H9 (cell line): Measurements from ENCODE around the gene ITLN1. TPM values are rescaled to one million over a fixed set of nuclear protein-coding genes. Genes with fewer than 3 reads are reported as not detected.
"Not testable (repeated sequence)": the region's sequence is repeated elsewhere in the genome, so short reads cannot be mapped to it uniquely, and the experiment has no call there.

ENCODE experiments used
- DNase-seq: peaks from one replicate; pipeline ENCODE4 v3.0.0-alpha.2; 2017
- H2AFZ ChIP-seq: one replicate; pipeline ENCODE4 v1.6.1; 2013; ENCODE audit warnings: mild to moderate bottlenecking, low read length, control low read depth, moderate library complexity
- H2AK5ac ChIP-seq: 2 replicates; pipeline ENCODE4 v1.6.1; 2013; ENCODE audit warnings: low read length, control low read depth, mixed read lengths; ENCODE audit not compliant: insufficient read length
- H2BK120ac ChIP-seq: one replicate; pipeline ENCODE4 v1.6.1; 2013; ENCODE audit warnings: low read depth, mild to moderate bottlenecking, low read length, control low read depth, inconsistent platforms; ENCODE audit not compliant: poor library complexity, severe bottlenecking
- H2BK12ac ChIP-seq: 2 replicates; pipeline ENCODE4 v1.6.1; 2013; ENCODE audit warnings: low read length, control low read depth, mixed read lengths, low read depth; ENCODE audit not compliant: insufficient read length
- H2BK15ac ChIP-seq: 2 replicates; pipeline ENCODE4 v1.6.1; 2013; ENCODE audit warnings: low read depth, low read length, control low read depth
- H2BK20ac ChIP-seq: one replicate; pipeline ENCODE4 v1.6.1; 2013; ENCODE audit warnings: low read depth, mild to moderate bottlenecking, low read length, control low read depth, inconsistent platforms; ENCODE audit not compliant: poor library complexity, severe bottlenecking
- H2BK5ac ChIP-seq: 2 replicates; pipeline ENCODE4 v1.6.1; 2013; ENCODE audit warnings: low read length, control low read depth, mixed read lengths; ENCODE audit not compliant: insufficient read length
- H3K14ac ChIP-seq: 2 replicates; pipeline ENCODE4 v1.6.1; 2013; ENCODE audit warnings: low read length, control low read depth; ENCODE audit not compliant: insufficient read depth
- H3K18ac ChIP-seq: 2 replicates; pipeline ENCODE4 v1.6.1; 2013; ENCODE audit warnings: low read depth, mild to moderate bottlenecking, mixed read lengths, low read length, control low read depth; ENCODE audit not compliant: insufficient read length
- H3K23ac ChIP-seq: 2 replicates; pipeline ENCODE4 v1.6.1; 2013; ENCODE audit warnings: low read length, control low read depth, mixed read lengths, low read depth; ENCODE audit not compliant: insufficient read length
- H3K23me2 ChIP-seq: 2 replicates; pipeline ENCODE4 v1.6.1; 2013; ENCODE audit warnings: low read depth, mild to moderate bottlenecking, mixed read lengths, low read length, control low read depth; ENCODE audit not compliant: insufficient read length, poor library complexity, severe bottlenecking
- H3K27ac ChIP-seq: 2 replicates; pipeline ENCODE4 v1.5.1; 2013; ENCODE audit warnings: low read length, control low read depth, mixed read lengths, low read depth; ENCODE audit not compliant: insufficient read length
- H3K27me3 ChIP-seq: 2 replicates; pipeline ENCODE4 v1.6.1; 2013; ENCODE audit warnings: low read length, control low read depth, inconsistent platforms; ENCODE audit not compliant: insufficient read depth
- H3K4ac ChIP-seq: 2 replicates; pipeline ENCODE4 v1.6.1; 2013; ENCODE audit warnings: low read depth, mild to moderate bottlenecking, control low read depth, inconsistent platforms, low read length, moderate library complexity
- H3K4me1 ChIP-seq: 2 replicates; pipeline ENCODE4 v1.6.1; 2013; ENCODE audit warnings: low read length, control low read depth, inconsistent platforms; ENCODE audit not compliant: insufficient read depth
- H3K4me2 ChIP-seq: 2 replicates; pipeline ENCODE4 v1.6.1; 2013; ENCODE audit warnings: low read length, control low read depth, mixed read lengths; ENCODE audit not compliant: insufficient read length, insufficient read depth
- H3K56ac ChIP-seq: 2 replicates; pipeline ENCODE4 v1.6.1; 2013; ENCODE audit warnings: low read depth, mild to moderate bottlenecking, mixed read lengths, low read length, control low read depth; ENCODE audit not compliant: insufficient read length
- H3K79me1 ChIP-seq: 2 replicates; pipeline ENCODE4 v1.6.1; 2013; ENCODE audit warnings: low read depth, mild to moderate bottlenecking, moderate library complexity, low read length, control low read depth, inconsistent platforms; ENCODE audit not compliant: insufficient read depth, poor library complexity, severe bottlenecking
- H3K79me2 ChIP-seq: 2 replicates; pipeline ENCODE4 v1.6.1; 2013; ENCODE audit warnings: low read length, control low read depth, inconsistent platforms; ENCODE audit not compliant: insufficient read depth
- H3K9ac ChIP-seq: 2 replicates; pipeline ENCODE4 v1.6.1; 2013; ENCODE audit warnings: low read length, control low read depth, mixed read lengths; ENCODE audit not compliant: insufficient read length; ENCODE audit errors: extremely low read depth
- H3K9me3 ChIP-seq: one replicate; pipeline ENCODE4 v1.6.1; 2013; ENCODE audit warnings: low read depth, low read length, inconsistent platforms; ENCODE audit not compliant: control insufficient read depth
- H3T11ph ChIP-seq: one replicate; pipeline ENCODE4 v1.6.1; 2013; ENCODE audit warnings: mild to moderate bottlenecking, low read length, control low read depth, inconsistent platforms
- H4K20me1 ChIP-seq: one replicate; pipeline ENCODE4 v1.6.1; 2013; ENCODE audit not compliant: control insufficient read depth, insufficient read length, insufficient read depth
- H4K5ac ChIP-seq: 2 replicates; pipeline ENCODE4 v1.6.1; 2013; ENCODE audit warnings: low read depth, mild to moderate bottlenecking, mixed read lengths, low read length, control low read depth; ENCODE audit not compliant: insufficient read length
- H4K8ac ChIP-seq: replicated peaks from 2 replicates; pipeline ENCODE4 v1.6.1; 2013; ENCODE audit warnings: low read length, control low read depth, mixed read lengths, low read depth; ENCODE audit not compliant: insufficient read length
- H4K91ac ChIP-seq: 2 replicates; pipeline ENCODE4 v1.6.1; 2013; ENCODE audit warnings: low read depth, mild to moderate bottlenecking, moderate library complexity, mixed read lengths, low read length, control low read depth; ENCODE audit not compliant: insufficient read length
- H3K27ac Mint-ChIP-seq, 3 experiments: 2 replicates in 2 of 3; 3 replicates in 1 of 3; pipeline ENCODE4 v1.8.0; 2020 to 2021; ENCODE audit warnings: mixed read lengths in 3 of 3, mild to moderate bottlenecking in 1 of 3, moderate library complexity in 1 of 3
- H3K27me3 Mint-ChIP-seq: 2 replicates; pipeline ENCODE4 v1.8.0; 2021; ENCODE audit warnings: low read depth, mild to moderate bottlenecking, moderate library complexity, mixed read lengths
- H3K36me3 Mint-ChIP-seq, 3 experiments: 2 replicates in 2 of 3; 3 replicates in 1 of 3; pipeline ENCODE4 v1.8.0; 2020 to 2021; ENCODE audit warnings: low read depth in 3 of 3, mixed read lengths in 3 of 3; ENCODE audit not compliant: insufficient read depth in 1 of 3
- H3K4me1 Mint-ChIP-seq, 2 experiments: 2 replicates each; pipeline ENCODE4 v1.8.0; 2020; ENCODE audit warnings: mixed read lengths in 2 of 2
- H3K4me3 Mint-ChIP-seq, 2 experiments: 2 replicates in 1 of 2; 3 replicates in 1 of 2; pipeline ENCODE4 v1.8.0; 2020 to 2021; ENCODE audit warnings: mild to moderate bottlenecking in 2 of 2, mixed read lengths in 2 of 2, moderate library complexity in 1 of 2
- H3K9me3 Mint-ChIP-seq, 2 experiments: 2 replicates in 1 of 2; 3 replicates in 1 of 2; pipeline ENCODE4 v1.8.0; 2020; ENCODE audit warnings: mild to moderate bottlenecking in 2 of 2, mixed read lengths in 2 of 2, moderate library complexity in 1 of 2
- WGBS: extraction: QIAGEN DNeasy Blood & Tissue Kit; methylation state at CpG from one replicate; pipeline ENCODE4 v1.1.7; 2013; ENCODE audit warnings: missing lambda C conversion rate, low lambda C conversion rate, mixed read lengths; ENCODE audit not compliant: insufficient read length; ENCODE audit errors: extremely low coverage; 5-methylcytosine and 5-hydroxymethylcytosine counted together
- total RNA-seq: library from RNA; stranded (reverse); gene quantifications from 2 replicates; pipeline ENCODE4 v1.2.1, GENCODE V29; 2021
- TF ChIP-seq, protein P1 (sequence below): fragments of 200-600 bp; sonication (generic); conservative IDR thresholded peaks from 3 replicates; pipeline ENCODE4 v1.8.0; 2021; ENCODE audit warnings: antibody characterized with exemption, mild to moderate bottlenecking

The ITLN1 gene
- total RNA-seq, 1 experiment from 2014 or later, result not detected

DNA sequence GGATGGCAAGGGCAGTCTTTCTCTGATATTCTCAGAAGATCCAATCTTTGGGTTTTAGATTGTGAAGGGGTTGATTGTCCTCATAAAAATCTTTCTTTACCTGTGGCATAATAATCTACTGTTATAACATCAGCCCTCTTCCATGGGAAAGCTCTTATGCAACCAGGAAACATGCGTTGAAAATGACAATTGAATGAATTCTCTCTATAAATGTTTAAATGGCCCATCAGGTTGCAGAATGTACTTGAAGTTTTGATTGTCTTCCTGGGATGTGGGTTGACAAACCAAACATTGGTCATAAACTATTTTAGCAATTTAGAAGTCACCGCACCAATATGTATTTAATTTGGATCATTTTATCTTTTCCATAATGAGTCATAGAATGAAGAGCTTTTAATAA lies 31.7 kb upstream of the ITLN1 start:
- Mint-ChIP-seq H3K36me3 (peaks cover 0 to 6% (median 5%) of the 10 kb centered on the region in 3 experiments; a peak in 4 of 7 replicates), H3K27ac (no peak overlapping the region), H3K4me1 (peaks cover 18 to 19% of the 10 kb centered on the region in 2 experiments), H3K4me3 (no peak overlapping the region), H3K9me3 (peaks cover 14 to 20% of the 10 kb centered on the region in 2 experiments), H3K27me3 (peaks cover 7% of the 10 kb centered on the region)
- H4K8ac ChIP-seq, result no peak overlapping the region
- H3K79me2 ChIP-seq, result no peaks in the 10 kb centered on the region
- H2BK15ac ChIP-seq, result no peak overlapping the region
- WGBS, result no CpG with 5 or more reads among the region's 2 CpGs
- H2BK12ac ChIP-seq, result no peak overlapping the region
- H3K56ac ChIP-seq, result no peak overlapping the region
- H2AFZ ChIP-seq, result no peak overlapping the region
- no peak overlapping the region for H2BK120ac ChIP-seq
- no peaks in the 10 kb centered on the region for H4K20me1 ChIP-seq
- H3K4me2 ChIP-seq, result no peak overlapping the region
- H3K18ac ChIP-seq, result no peak overlapping the region
- no peak overlapping the region for H3K9ac ChIP-seq
- DNase-seq, result no peak
- H2BK5ac ChIP-seq, result no peak overlapping the region
- H3K27me3 ChIP-seq, result no peaks in the 10 kb centered on the region
- no peak overlapping the region for H3K14ac ChIP-seq
- no peak overlapping the region for H2BK20ac ChIP-seq
- TF ChIP-seq, protein P1, sequence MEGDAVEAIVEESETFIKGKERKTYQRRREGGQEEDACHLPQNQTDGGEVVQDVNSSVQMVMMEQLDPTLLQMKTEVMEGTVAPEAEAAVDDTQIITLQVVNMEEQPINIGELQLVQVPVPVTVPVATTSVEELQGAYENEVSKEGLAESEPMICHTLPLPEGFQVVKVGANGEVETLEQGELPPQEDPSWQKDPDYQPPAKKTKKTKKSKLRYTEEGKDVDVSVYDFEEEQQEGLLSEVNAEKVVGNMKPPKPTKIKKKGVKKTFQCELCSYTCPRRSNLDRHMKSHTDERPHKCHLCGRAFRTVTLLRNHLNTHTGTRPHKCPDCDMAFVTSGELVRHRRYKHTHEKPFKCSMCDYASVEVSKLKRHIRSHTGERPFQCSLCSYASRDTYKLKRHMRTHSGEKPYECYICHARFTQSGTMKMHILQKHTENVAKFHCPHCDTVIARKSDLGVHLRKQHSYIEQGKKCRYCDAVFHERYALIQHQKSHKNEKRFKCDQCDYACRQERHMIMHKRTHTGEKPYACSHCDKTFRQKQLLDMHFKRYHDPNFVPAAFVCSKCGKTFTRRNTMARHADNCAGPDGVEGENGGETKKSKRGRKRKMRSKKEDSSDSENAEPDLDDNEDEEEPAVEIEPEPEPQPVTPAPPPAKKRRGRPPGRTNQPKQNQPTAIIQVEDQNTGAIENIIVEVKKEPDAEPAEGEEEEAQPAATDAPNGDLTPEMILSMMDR, result no peak
- H4K91ac ChIP-seq, result no peak overlapping the region
- no peak overlapping the region for H3K27ac ChIP-seq
- no peak overlapping the region for H3T11ph ChIP-seq
- no peaks in the 10 kb centered on the region for H3K9me3 ChIP-seq
- H3K4me1 ChIP-seq, result no peaks in the 10 kb centered on the region
- H3K23ac ChIP-seq, result no peak overlapping the region
- no peak overlapping the region for H4K5ac ChIP-seq
- H3K79me1 ChIP-seq, result no peaks in the 10 kb centered on the region
- no peak overlapping the region for H2AK5ac ChIP-seq
- no peak overlapping the region for H3K4ac ChIP-seq
- no peaks in the 10 kb centered on the region for H3K23me2 ChIP-seq

DNA sequence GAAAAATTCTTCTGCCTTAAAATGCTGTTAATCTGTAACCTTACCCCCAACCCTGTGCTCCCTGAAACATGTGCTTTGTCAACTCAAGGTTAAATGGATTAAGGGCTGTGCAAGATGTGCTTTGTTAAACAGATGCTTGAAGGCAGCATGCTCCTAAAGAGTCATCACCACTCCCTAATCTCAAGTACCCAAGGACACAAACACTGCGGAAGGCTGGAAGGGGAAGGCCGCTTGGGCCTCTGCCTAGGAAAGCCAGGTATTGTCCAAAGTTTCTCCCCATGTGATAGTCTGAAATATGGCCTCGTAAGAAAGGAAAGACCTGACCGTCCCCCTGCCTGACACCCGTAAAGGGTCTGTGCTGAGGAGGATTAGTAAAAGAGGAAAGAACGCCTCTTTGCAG lies 28.2 kb upstream of the ITLN1 start:
- no CpG with 5 or more reads among the region's 6 CpGs for WGBS
- not testable (repeated sequence) for H2BK20ac ChIP-seq, H3K4me3 Mint-ChIP-seq, H3K4me1 ChIP-seq, H3K9ac ChIP-seq, H3K4ac ChIP-seq, H2BK12ac ChIP-seq, H4K91ac ChIP-seq, H3K14ac ChIP-seq, H3K23me2 ChIP-seq, H4K5ac ChIP-seq, H4K20me1 ChIP-seq, H2AFZ ChIP-seq, H3K4me2 ChIP-seq, H2BK120ac ChIP-seq, H3K9me3 ChIP-seq, H3K36me3 Mint-ChIP-seq, H3T11ph ChIP-seq, H3K27me3 Mint-ChIP-seq, DNase-seq, H3K18ac ChIP-seq, H2BK15ac ChIP-seq, H3K23ac ChIP-seq, H3K79me1 ChIP-seq, H2AK5ac ChIP-seq, H3K27me3 ChIP-seq, H3K79me2 ChIP-seq, H4K8ac ChIP-seq, H3K27ac ChIP-seq, H3K56ac ChIP-seq, H2BK5ac ChIP-seq, H3K9me3 Mint-ChIP-seq
- peaks cover 19 to 23% of the 10 kb centered on the region in 2 experiments for H3K4me1 Mint-ChIP-seq
- H3K27ac Mint-ChIP-seq, result peak overlapping the region; percentile 63 to 93 (median 90); a peak in 5 of 7 replicates
